HL-60/S4 treated with retinoic acid at 250 ng/mL for 4 days and 3 days (cell line): Measurements from ENCODE around the gene ARHGAP4.

Source experiments
- in situ Hi-C: fragments of 300-500 bp; cut with MboI; formaldehyde crosslinking; loops from 2 replicates; pipeline ENCODE4 v1.7.0; 2022; ENCODE audit warnings: low sequenced_read_pairs

ARHGAP4 gene

GRCh38 chrX:153884136-153884535 lies 41.9 kb downstream of the ARHGAP4 start:
- in situ Hi-C loops = no loop called here

- in situ Hi-C loops = no loop called here
Observed at GRCh38 chrX:153883163-153883843, 42.8 kb downstream of the ARHGAP4 start.

GRCh38 chrX:153882557-153882956 lies 43.5 kb downstream of the ARHGAP4 start:
- in situ Hi-C loops = no loop called here

- in situ Hi-C loops = no loop called here
Observed at GRCh38 chrX:153882086-153882498, 44.0 kb downstream of the ARHGAP4 start.

GRCh38 chrX:153881281-153881680 lies 44.8 kb downstream of the ARHGAP4 start:
- in situ Hi-C loops = no loop called here

- in situ Hi-C loops = no loop called here
Observed at GRCh38 chrX:153880440-153880815, 45.6 kb downstream of the ARHGAP4 start.

GRCh38 chrX:153879741-153880439 lies 46.2 kb downstream of the ARHGAP4 start:
- in situ Hi-C loops = no loop called here

- in situ Hi-C loops = no loop called here
Observed at GRCh38 chrX:153878969-153879653, 47.0 kb downstream of the ARHGAP4 start.

- in situ Hi-C loops = no loop called here
Observed at GRCh38 chrX:153878345-153878744, 47.7 kb downstream of the ARHGAP4 start.

GRCh38 chrX:153877571-153878261 lies 48.3 kb downstream of the ARHGAP4 start:
- in situ Hi-C loops = no loop called here

GRCh38 chrX:153876112-153876491 lies 50.0 kb downstream of the ARHGAP4 start:
- in situ Hi-C loops = no loop called here

GRCh38 chrX:153875391-153876111 lies 50.5 kb downstream of the ARHGAP4 start:
- in situ Hi-C loops = no loop called here

GRCh38 chrX:153874366-153875125 lies 51.5 kb downstream of the ARHGAP4 start:
- in situ Hi-C loops = no loop called here

- in situ Hi-C loops = no loop called here
Observed at GRCh38 chrX:153874085-153874365, 52.0 kb downstream of the ARHGAP4 start.

GRCh38 chrX:153873282-153874084 lies 52.6 kb downstream of the ARHGAP4 start:
- in situ Hi-C loops = no loop called here

GRCh38 chrX:153871946-153872878 lies 53.9 kb downstream of the ARHGAP4 start:
- in situ Hi-C loops = no loop called here

- in situ Hi-C loops = no loop called here
Observed at GRCh38 chrX:153871451-153871850, 54.6 kb downstream of the ARHGAP4 start.

- in situ Hi-C loops = no loop called here
Observed at GRCh38 chrX:153870791-153871360, 55.2 kb downstream of the ARHGAP4 start.
